Left lobe of liver (tissue), 2 donors: ENCODE measurements around the gene YY1AP1. TPM values are rescaled to one million over a fixed set of nuclear protein-coding genes. Genes with fewer than 3 reads are reported as not detected.
"Not testable (repeated sequence)": the region's sequence is repeated elsewhere in the genome, so short reads cannot be mapped to it uniquely, and the experiment has no call there.

ENCODE experiments used
- ATAC-seq: fragments of 200-7000 bp; cut with Tn5 transposase; one replicate; pipeline ENCODE4 v1.9.1; 2020; ENCODE audit warnings: mild to moderate bottlenecking, moderate library complexity
- DNase-seq: peaks from one replicate; pipeline ENCODE4 v3.0.0-alpha.2; 2020; ENCODE audit warnings: low spot score
- total RNA-seq: library from RNA; stranded (reverse); gene quantifications from one replicate; pipeline ENCODE4 v1.2.1, GENCODE V29; 2021
- donor health status: DM: no; HTN: no; CAD: no; lungs with moderate emphysema.
- donor health status: DM: no; HTN: yes; CAD: no.

The YY1AP1 gene, protein sequence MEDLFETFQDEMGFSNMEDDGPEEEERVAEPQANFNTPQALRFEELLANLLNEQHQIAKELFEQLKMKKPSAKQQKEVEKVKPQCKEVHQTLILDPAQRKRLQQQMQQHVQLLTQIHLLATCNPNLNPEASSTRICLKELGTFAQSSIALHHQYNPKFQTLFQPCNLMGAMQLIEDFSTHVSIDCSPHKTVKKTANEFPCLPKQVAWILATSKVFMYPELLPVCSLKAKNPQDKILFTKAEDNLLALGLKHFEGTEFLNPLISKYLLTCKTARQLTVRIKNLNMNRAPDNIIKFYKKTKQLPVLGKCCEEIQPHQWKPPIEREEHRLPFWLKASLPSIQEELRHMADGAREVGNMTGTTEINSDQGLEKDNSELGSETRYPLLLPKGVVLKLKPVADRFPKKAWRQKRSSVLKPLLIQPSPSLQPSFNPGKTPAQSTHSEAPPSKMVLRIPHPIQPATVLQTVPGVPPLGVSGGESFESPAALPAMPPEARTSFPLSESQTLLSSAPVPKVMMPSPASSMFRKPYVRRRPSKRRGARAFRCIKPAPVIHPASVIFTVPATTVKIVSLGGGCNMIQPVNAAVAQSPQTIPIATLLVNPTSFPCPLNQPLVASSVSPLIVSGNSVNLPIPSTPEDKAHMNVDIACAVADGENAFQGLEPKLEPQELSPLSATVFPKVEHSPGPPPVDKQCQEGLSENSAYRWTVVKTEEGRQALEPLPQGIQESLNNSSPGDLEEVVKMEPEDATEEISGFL
- 20.4 TPM for total RNA-seq

GRCh38 chr1:155688324-155689080, at the start of gene YY1AP1:
YY1AP1 (minus strand) TSS chr1:155688774; CDS start chr1:155680436, 8,338 bp downstream.
- DNase-seq, result peak; percentile 94
- peak; percentile 92 for ATAC-seq

- peak; percentile 99 for ATAC-seq
- peak; percentile 52 for DNase-seq
Measured at GRCh38 chr1:155729031-155729898, 40.7 kb upstream of the YY1AP1 start.

DNA sequence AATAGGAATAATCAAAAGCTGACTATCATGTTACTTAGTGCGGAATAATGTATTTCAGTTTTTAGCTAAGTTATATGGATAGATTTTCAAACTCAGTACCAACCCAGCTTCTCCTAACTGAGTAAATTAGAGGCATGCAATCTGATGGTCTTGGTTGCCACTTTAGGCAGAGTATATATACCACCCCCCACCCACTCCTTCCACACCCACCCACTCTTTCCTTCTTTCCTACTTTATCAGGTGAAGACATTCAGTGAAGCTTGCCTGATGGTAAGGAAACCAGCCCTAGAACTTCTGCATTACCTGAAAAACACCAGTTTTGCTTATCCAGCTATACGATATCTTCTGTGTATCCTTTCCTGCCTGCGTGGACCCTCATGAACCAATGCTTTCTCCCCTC, 36.6 kb upstream of the YY1AP1 start:
- no peak for DNase-seq
- ATAC-seq, result no peak

DNA sequence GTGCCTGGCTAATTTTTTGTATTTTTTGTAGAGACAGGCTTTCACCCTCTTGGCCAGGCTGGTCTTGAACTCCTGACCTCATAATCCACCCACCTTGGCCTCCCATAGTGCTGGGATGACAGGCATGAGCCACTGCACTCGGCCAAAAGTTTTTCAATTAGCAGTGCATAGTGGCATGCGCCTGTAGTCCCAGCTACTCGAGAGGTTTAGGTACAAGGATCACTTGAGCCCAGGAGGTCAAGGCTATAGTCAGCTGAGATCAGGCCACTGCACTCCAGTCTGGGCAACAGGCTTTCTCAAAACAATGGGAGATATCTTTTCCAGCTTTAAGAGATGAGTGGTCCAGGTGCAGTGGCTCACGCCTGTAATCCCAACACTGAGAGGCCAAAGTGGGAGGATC, 31.1 kb upstream of the YY1AP1 start:
- no peak for ATAC-seq
- no peak for DNase-seq

GRCh38 chr1:155718524-155719115, 30.0 kb upstream of the YY1AP1 start:
- DNase-seq, ATAC-seq: not testable (repeated sequence)

DNA sequence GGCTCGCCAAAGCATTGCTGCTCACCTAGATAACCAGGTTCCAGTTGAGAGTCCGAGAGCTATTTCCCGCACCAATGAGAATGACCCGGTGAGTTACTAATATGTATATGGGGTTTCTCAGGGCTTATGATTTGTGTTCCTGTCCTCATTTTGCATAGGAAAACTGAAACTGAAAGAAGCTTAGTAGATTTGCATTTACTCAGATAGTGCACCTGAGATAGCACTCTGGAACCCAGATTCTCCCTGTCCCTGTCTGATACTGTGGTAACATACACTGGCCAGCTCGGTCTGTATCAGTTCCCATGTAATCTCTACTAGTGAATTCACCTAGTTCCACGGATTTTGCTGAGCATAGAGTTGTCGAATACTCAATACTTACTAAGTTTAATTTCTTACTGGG, 28.5 kb upstream of the YY1AP1 start:
- ATAC-seq, result no peak
- no peak for DNase-seq

- ATAC-seq (no peak), DNase-seq (no peak)
Measured at GRCh38 chr1:155715777-155716176, 27.2 kb upstream of the YY1AP1 start.

DNA sequence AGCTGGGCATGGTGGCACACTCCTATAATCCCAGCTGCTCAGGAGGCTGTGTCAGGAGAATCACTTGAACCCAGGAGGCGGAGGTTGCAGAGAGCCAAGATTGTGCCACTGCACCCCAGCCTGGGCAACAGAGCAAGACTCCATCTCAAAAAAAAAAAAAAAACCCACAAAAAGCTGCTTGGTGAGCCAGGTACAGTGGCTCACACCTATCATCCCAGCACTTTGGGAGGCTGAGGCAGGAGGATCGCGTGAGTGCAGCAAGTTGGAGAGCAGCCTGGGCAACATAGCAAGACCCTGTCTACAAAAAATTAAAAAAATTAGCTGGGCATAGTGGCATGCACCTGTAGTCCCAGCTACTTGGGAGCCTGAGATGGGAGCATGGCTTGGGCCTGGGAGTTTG, 26.5 kb upstream of the YY1AP1 start:
- DNase-seq, ATAC-seq: not testable (repeated sequence)

- ATAC-seq, result no peak
- no peak for DNase-seq
Measured at GRCh38 chr1:155713075-155713474, 24.5 kb upstream of the YY1AP1 start.

GRCh38 chr1:155712636-155713035, 24.1 kb upstream of the YY1AP1 start:
- ATAC-seq, result peak; percentile 53
- not testable (repeated sequence) for DNase-seq

- not testable (repeated sequence) for ATAC-seq, DNase-seq
Measured at GRCh38 chr1:155711457-155711856, 22.9 kb upstream of the YY1AP1 start.

- DNase-seq (no peak), ATAC-seq (no peak)
Measured at GRCh38 chr1:155709391-155709790, 20.8 kb upstream of the YY1AP1 start.

DNA sequence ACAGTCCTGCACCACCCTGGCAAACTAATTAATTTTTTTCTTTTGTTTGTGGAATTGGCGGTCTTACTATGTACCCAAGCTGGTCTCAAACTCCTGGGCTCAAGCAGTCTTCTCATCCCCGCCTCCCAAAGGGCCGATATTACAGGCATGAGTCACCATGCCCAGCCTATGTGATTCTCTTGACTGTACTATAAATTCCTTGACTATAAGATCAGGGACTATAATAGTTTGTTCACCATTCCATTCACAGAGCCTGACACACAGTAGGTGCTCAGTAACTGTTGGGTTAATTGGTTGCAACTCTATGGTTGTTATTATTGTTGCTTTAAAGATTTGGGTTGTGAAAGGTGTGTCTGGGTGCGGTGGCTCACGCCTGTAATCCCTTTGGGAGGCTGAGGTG, 17.6 kb upstream of the YY1AP1 start:
- DNase-seq (no peak), ATAC-seq (no peak)

- not testable (repeated sequence) for ATAC-seq
Measured at GRCh38 chr1:155704414-155704813, 15.8 kb upstream of the YY1AP1 start.

DNA sequence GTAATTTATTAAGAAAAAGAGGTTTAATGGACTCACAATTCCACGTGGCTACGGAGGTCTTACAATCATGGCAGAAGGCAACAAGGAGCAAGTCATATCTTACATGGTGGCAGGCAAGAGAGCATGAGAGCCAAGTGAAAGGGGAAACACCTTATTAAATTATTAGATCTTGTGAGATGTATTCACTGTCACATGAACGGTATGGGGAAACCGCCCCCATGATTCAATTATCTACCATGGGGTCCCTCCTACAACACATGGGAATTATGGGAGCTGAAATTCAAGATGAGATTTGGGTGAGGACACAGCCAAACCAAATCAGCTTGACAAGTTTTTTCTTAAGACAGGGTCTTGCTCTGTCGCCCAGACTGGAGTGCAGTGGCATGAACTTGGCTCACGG, 14.6 kb upstream of the YY1AP1 start:
- DNase-seq (no peak), ATAC-seq (no peak)

More at GRCh38 chr1:155704414-155704813, 15.8 kb upstream of the YY1AP1 start:
- not testable (repeated sequence) for DNase-seq

- peak; percentile 21 for ATAC-seq
- DNase-seq, result not testable (repeated sequence)
Measured at GRCh38 chr1:155701675-155702074, 13.1 kb upstream of the YY1AP1 start.

DNA sequence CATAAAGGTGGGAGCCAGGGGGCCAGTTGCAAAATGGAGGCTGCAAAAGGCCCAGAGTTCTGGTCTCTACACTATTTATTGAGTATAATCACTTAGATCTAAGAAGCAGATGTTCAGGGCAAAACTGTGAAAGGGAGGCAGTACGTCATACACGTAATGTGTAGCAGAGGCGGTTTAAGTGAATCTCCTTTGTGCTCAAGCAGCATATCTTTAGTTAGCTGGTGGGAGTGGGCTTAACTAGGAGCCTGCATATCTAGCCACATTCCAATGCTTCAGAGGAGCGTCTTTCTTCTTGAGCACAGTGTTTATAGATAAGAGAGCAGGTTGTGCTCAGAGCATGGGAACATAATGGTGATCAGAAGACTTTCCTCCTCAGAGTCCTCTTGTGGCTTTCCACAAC, 10.5 kb upstream of the YY1AP1 start:
- DNase-seq, ATAC-seq: not testable (repeated sequence)

DNA sequence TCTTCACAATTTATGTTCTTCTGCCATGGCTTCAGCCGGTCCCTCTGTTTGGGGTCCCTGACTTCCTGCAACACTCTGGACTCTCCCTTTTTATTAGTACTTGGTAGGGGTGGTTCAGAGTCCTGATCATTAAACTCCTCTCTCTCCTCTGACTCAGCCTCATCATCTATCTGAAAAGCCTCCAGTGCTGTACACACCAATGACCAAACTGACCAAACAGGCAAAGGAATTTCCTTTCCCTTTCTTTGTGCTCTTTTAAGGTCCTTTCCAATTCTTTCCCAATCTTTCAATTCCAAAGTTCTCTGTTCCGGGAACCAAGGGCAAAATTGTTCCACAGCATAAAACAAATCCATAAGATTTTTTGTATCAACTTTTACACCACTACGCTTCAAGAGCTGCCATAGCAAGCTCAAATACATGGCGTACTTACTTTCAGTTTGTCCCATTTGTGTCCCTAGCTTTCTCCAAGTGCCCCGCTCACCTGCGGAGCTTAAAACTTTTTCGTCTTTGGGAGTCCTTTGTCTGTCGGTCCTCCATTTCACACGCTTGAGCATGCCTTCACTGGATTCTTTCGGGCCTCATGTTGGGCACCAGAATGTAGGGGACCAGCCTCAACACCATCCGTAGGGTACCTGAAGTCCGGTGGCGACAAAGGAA, 9.9 kb upstream of the YY1AP1 start:
- ATAC-seq, result peak; percentile 81
- DNase-seq, result no peak

- ATAC-seq, DNase-seq: not testable (repeated sequence)
Measured at GRCh38 chr1:155697616-155698015, 9.0 kb upstream of the YY1AP1 start.
